Ishikawa (cell line): ENCODE measurements around the gene GNB1L.
A peak's percentile ranks its signal among the peaks of the same experiment; 100 is the strongest.

Source experiments
- CEBPB ChIP-seq: IDR thresholded peaks from 2 replicates; pipeline ENCODE4 v1.6.1; 2012
- CREB1 ChIP-seq: IDR thresholded peaks from 2 replicates; pipeline ENCODE4 v1.6.1; 2012; ENCODE audit warnings: low read depth
- EGR1 ChIP-seq: IDR thresholded peaks from 2 replicates; pipeline ENCODE4 v1.6.1; 2012
- EP300 ChIP-seq: IDR thresholded peaks from 2 replicates; pipeline ENCODE4 v1.6.1; 2012; ENCODE audit warnings: borderline replicate concordance
- FOXM1 ChIP-seq: IDR thresholded peaks from 2 replicates; pipeline ENCODE4 v1.6.1; 2012; ENCODE audit warnings: low read depth, borderline replicate concordance
- NFIC ChIP-seq: IDR thresholded peaks from 2 replicates; pipeline ENCODE4 v1.6.1; 2012
- RAD21 ChIP-seq: IDR thresholded peaks from 2 replicates; pipeline ENCODE4 v1.6.1; 2012; ENCODE audit warnings: low read depth
- REST ChIP-seq: IDR thresholded peaks from 2 replicates; pipeline ENCODE4 v1.6.1; 2012; ENCODE audit warnings: low read depth, mild to moderate bottlenecking
- TAF1 ChIP-seq: IDR thresholded peaks from 2 replicates; pipeline ENCODE4 v1.6.1; 2012; ENCODE audit warnings: low read depth, mild to moderate bottlenecking
- TCF12 ChIP-seq: IDR thresholded peaks from 2 replicates; pipeline ENCODE4 v1.6.1; 2012; ENCODE audit warnings: low read depth
- TEAD4 ChIP-seq: IDR thresholded peaks from 2 replicates; pipeline ENCODE4 v1.6.1; 2012
- USF1 ChIP-seq: IDR thresholded peaks from 2 replicates; pipeline ENCODE4 v1.6.1; 2012
- YY1 ChIP-seq: IDR thresholded peaks from 2 replicates; pipeline ENCODE4 v1.6.1; 2012; ENCODE audit warnings: low read depth
- ZBTB7A ChIP-seq: IDR thresholded peaks from 2 replicates; pipeline ENCODE4 v1.6.1; 2012; ENCODE audit warnings: low read depth
- TF ChIP-seq, protein P1 (sequence below): IDR thresholded peaks from 2 replicates; pipeline ENCODE4 v1.6.1; 2012

The GNB1L gene

DNA sequence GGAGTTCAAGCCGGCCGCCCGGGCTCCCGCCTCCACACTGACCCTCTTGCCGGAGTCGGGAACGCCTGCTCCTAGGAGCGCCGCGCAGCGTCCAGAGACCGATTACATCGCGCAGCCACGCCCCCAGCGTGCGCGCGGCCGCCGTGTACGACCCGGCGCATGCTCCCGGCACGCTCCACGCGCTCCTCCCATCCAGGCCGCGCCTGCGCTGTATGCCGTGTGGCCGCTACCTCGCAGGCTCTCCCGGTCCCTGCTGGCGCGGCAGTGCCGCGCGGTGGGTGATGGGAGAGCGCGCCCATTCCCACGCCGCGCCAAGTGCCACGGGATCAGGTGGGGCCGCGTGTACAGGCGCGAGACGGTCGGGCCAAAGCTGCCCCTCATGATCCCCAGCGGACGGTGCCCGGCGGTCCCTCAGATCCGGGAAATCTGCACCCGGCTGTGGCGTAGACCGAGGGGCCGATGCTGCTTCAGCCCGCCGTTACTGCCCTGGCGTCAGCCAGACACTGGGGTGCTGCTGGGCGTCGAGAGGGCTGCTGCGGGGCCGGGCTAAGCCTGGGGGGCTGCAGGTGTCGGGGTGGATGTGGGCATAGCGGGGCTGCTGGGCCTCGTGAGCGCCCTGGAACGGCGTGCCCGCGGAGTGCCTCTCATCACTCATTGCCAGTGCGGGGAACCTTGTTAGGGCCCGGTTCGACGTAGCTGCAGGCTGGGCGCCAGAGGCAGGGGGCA lies at the start of gene GNB1L, which contains the start of gene RTL10:
Gene GNB1L, minus strand, starts transcription at position 97 of the 726 bp plus-strand sequence. CDS start 33,519 bp downstream, outside the sequence.
Gene RTL10, minus strand, starts transcription at position 97 of the 726 bp plus-strand sequence. CDS start 2,613 bp downstream, outside the sequence.
- TF ChIP-seq RAD21 (peak; percentile 5; the same call in 1 of the 2 replicates), CREB1 (peak; percentile 31; the same call in 1 of the 2 replicates), REST (no peak), EGR1 (peak; percentile 71), TEAD4 (no peak), USF1 (peak; percentile 44; the same call in 1 of the 2 replicates), NFIC (peak; percentile 27; the same call in 1 of the 2 replicates), CEBPB (no peak), ZBTB7A (peak; percentile 40), TAF1 (peak; percentile 98), TCF12 (peak; percentile 34; the same call in 1 of the 2 replicates), FOXM1 (no peak)
- TF ChIP-seq, protein P1, sequence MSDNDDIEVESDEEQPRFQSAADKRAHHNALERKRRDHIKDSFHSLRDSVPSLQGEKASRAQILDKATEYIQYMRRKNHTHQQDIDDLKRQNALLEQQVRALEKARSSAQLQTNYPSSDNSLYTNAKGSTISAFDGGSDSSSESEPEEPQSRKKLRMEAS = peak; percentile 94

DNA sequence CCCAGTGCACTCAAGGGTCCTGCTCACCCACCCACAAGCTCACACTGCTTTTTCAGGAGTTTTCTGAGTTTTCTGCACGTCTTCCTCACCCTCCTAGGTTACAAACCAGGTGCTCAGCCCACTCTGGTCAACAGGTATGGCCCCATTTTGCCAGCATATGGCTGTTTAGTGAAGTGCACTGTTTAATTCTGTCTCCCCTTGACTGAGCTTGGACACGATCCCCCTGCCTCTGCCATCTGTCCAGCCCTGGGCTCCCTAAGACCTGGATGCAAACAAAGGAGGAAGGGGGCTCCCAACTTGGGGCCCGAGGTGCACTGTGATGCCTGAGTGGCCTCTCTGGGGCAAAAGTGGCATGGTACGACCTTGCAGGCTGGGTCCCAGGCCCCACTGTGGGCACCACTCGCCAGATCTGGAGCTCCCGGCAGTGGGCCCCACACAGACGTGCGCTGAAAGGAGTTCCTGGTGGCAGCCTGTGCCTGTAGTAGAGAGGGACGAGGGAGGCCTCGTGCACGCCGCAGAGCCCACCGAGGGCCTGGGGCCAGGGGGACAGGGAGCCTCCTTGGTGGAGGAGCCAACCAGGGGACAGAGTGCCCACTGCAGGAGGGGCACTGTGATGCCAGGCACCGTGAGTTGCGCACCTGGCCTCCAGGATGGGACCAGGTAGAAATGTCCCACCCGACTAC lies 49.6 kb upstream of the GNB1L start:
- no peak for TF ChIP-seq RAD21
- TF ChIP-seq TEAD4 = no peak
- no peak for TF ChIP-seq CEBPB
- TF ChIP-seq YY1 = no peak
- TF ChIP-seq FOXM1 = no peak
- TF ChIP-seq REST = no peak
- TF ChIP-seq ZBTB7A = no peak
- TF ChIP-seq TCF12 = no peak
- TF ChIP-seq EP300 = no peak
- no peak for TF ChIP-seq TAF1
- TF ChIP-seq USF1 = no peak
- TF ChIP-seq CREB1 = no peak
- TF ChIP-seq NFIC = no peak
- TF ChIP-seq, protein P1 = no peak
- TF ChIP-seq EGR1 = no peak

GRCh38 chr22:19903513-19903912 lies 48.8 kb upstream of the GNB1L start:
- no peak for TF ChIP-seq FOXM1
- TF ChIP-seq USF1 = no peak
- no peak for TF ChIP-seq YY1
- no peak for TF ChIP-seq REST
- TF ChIP-seq EGR1 = no peak
- TF ChIP-seq, protein P1 = no peak
- TF ChIP-seq CREB1 = no peak
- TF ChIP-seq RAD21 = no peak
- TF ChIP-seq ZBTB7A = no peak
- no peak for TF ChIP-seq TAF1
- no peak for TF ChIP-seq TEAD4
- TF ChIP-seq EP300 = no peak
- TF ChIP-seq NFIC = no peak
- TF ChIP-seq CEBPB = no peak
- no peak for TF ChIP-seq TCF12
